AG04450 (cell line): Measurements from ENCODE around the gene RPL37A. TPM values are rescaled to one million over a fixed set of nuclear protein-coding genes. Genes with fewer than 3 reads are reported as not detected.

Experiments used
- CTCF ChIA-PET: fragments of 300-600, 350-600 bp; formaldehyde crosslinking; extraction: SDS; loops from one replicate; lab custom pipeline; 2022; ENCODE audit warnings: antibody characterized with exemption, inconsistent platforms; lab: Charles Lee
- POLR2A ChIA-PET: fragments of 350-600 bp; formaldehyde crosslinking; extraction: SDS; loops from one replicate; lab custom pipeline; 2021; ENCODE audit warnings: antibody characterized with exemption, inconsistent platforms; lab: Yijun Ruan, JAX
- DNase-seq: peaks from one replicate; pipeline ENCODE4 v3.0.0-alpha.2; 2011; ENCODE audit warnings: low read depth, low spot score
- H3K27ac ChIP-seq: one replicate; pipeline ENCODE4 v1.5.1; 2012; ENCODE audit warnings: low read depth, low read length, control low read depth
- H3K27me3 ChIP-seq: one replicate; pipeline ENCODE4 v1.6.0; 2012; ENCODE audit warnings: low read length; ENCODE audit not compliant: control insufficient read depth, insufficient read depth
- H3K4me3 ChIP-seq: 2 replicates; pipeline ENCODE4 v1.5.1; 2011; ENCODE audit warnings: mild to moderate bottlenecking, low read depth, low read length, control low read depth
- H3K9me3 ChIP-seq: 2 replicates; pipeline ENCODE4 v1.5.1; 2012; ENCODE audit warnings: low read length; ENCODE audit not compliant: control insufficient read depth, insufficient read depth
- CTCF ChIP-seq: IDR thresholded peaks from 2 replicates; pipeline ENCODE4 v1.5.1; 2011; ENCODE audit warnings: low read depth, low read length, control low read depth, inconsistent platforms
- polyA plus RNA-seq: library from polyadenylated mRNA; depleted of rRNA; stranded (reverse); fragments of >200 nt; gene quantifications from 2 replicates; pipeline ENCODE4 v1.2.3, GENCODE V29; 2011

The RPL37A gene
- polyA plus RNA-seq, 1 experiment, result 3,563 TPM

GRCh38 chr2:216546641-216547403, 48.2 kb downstream of the RPL37A start:
- ChIA-PET POLR2A (no interaction called here), CTCF (interaction anchor here (2.2 kb wide), 1 partner anchor 28 kb away, joined by 7 read pairs; no protein-coding TSS in a partner anchor)
- peak overlapping the region; percentile 21 for H3K27ac ChIP-seq
- H3K4me3 ChIP-seq, result no peak overlapping the region
- H3K9me3 ChIP-seq, result no peaks in the 10 kb centered on the region
- no peaks in the 10 kb centered on the region for H3K27me3 ChIP-seq
- TF ChIP-seq CTCF, result no peak
- no peak for DNase-seq

GRCh38 chr2:216548901-216549331, 50.3 kb downstream of the RPL37A start:
- CTCF ChIA-PET, result interaction anchor here (2.2 kb wide), 1 partner anchor 30 kb away, joined by 7 read pairs; no protein-coding TSS in a partner anchor
- POLR2A ChIA-PET, result no interaction called here

GRCh38 chr2:216549926-216550690, 51.5 kb downstream of the RPL37A start:
- ChIA-PET CTCF (interaction anchor here (1.6 to 2.1 kb wide), 2 partner anchors 31 to 33 kb away, joined by 5 to 8 read pairs; no protein-coding TSS in a partner anchor), POLR2A (no interaction called here)

More at GRCh38 chr2:216548901-216549331, 50.3 kb downstream of the RPL37A start:
- Histone ChIP-seq H3K9me3 (no peaks in the 10 kb centered on the region), H3K4me3 (no peak overlapping the region), H3K27ac (no peak overlapping the region), H3K27me3 (no peaks in the 10 kb centered on the region)
- DNase-seq, result no peak
- no peak for TF ChIP-seq CTCF

GRCh38 chr2:216551234-216552068, 52.8 kb downstream of the RPL37A start:
- no peak overlapping the region for H3K4me3 ChIP-seq
- ChIA-PET POLR2A (no interaction called here), CTCF (interaction anchor here (1.6 to 2.1 kb wide), 2 partner anchors 32 to 35 kb away, joined by 5 to 8 read pairs; no protein-coding TSS in a partner anchor)
- no peaks in the 10 kb centered on the region for H3K27me3 ChIP-seq
- peak overlapping the region; percentile 81 for H3K27ac ChIP-seq
- no peaks in the 10 kb centered on the region for H3K9me3 ChIP-seq
- DNase-seq, result peak; percentile 54
- no peak for TF ChIP-seq CTCF

More at GRCh38 chr2:216549926-216550690, 51.5 kb downstream of the RPL37A start:
- H3K4me3 ChIP-seq, result no peak overlapping the region
- H3K9me3 ChIP-seq, result no peaks in the 10 kb centered on the region
- no peaks in the 10 kb centered on the region for H3K27me3 ChIP-seq
- no peak for TF ChIP-seq CTCF
- DNase-seq, result no peak
- H3K27ac ChIP-seq, result no peak overlapping the region
